ENCODE measurements around the gene HDAC9. TPM values are rescaled to one million over a fixed set of nuclear protein-coding genes. Genes with fewer than 3 reads are reported as not detected.

HDAC9 gene
- total RNA-seq, 1 experiment from 2014 or later, result 7.7 TPM

GRCh38 chr7:18828260-18828993, 332.9 kb downstream of the HDAC9 start:
- no peak for TF ChIP-seq CTCF (conservative IDR thresholded peaks at IDR 0.05)
- no CpG with 5 or more reads among the region's 6 CpGs for WGBS (ENCODE audit: extremely low coverage, insufficient read length, low lambda C conversion rate)
- no peak for DNase-seq

More at GRCh38 chr7:18828260-18828993, 332.9 kb downstream of the HDAC9 start:
- Mint-ChIP-seq H3K27me3 (ENCODE audit: low read depth) (no peaks in the 10 kb centered on the region), H3K36me3 (ENCODE audit: insufficient read depth in 1 of 3, low read depth in 3 of 3) (no peaks in the 10 kb centered on the region), H3K27ac (no peak overlapping the region; a peak in 1 of 7 replicates), H3K4me3 (no peak overlapping the region), H3K9me3 (no peaks in the 10 kb centered on the region), H3K4me1 (peaks cover 0 to 2% of the 10 kb centered on the region in 2 experiments; a peak in 1 of 4 replicates)
- no peak overlapping the region for H3T11ph ChIP-seq (ENCODE audit: low read length)
- no peak overlapping the region for H3K56ac ChIP-seq (ENCODE audit: insufficient read length, low read depth, low read length)
- no peaks in the 10 kb centered on the region for H3K27me3 ChIP-seq (ENCODE audit: insufficient read depth, low read length)
- H3K4me1 ChIP-seq (ENCODE audit: insufficient read depth, low read length), result no peaks in the 10 kb centered on the region
- no peak overlapping the region for H4K8ac ChIP-seq (replicated peaks; ENCODE audit: insufficient read length, low read depth, low read length)
- no peak overlapping the region for H3K27ac ChIP-seq (ENCODE audit: insufficient read length, low read depth, low read length)
- no peak overlapping the region for H3K4me2 ChIP-seq (ENCODE audit: insufficient read depth, insufficient read length, low read length)
- no peak overlapping the region for H2AFZ ChIP-seq (ENCODE audit: low read length)
- H2BK20ac ChIP-seq (ENCODE audit: low read depth, low read length, poor library complexity, severe bottlenecking), result no peak overlapping the region
- no peak overlapping the region for H2BK5ac ChIP-seq (ENCODE audit: insufficient read length, low read length)
- no peaks in the 10 kb centered on the region for H4K20me1 ChIP-seq (ENCODE audit: control insufficient read depth, insufficient read depth, insufficient read length)
- no peak overlapping the region for H3K14ac ChIP-seq (ENCODE audit: insufficient read depth, low read length)
- H4K5ac ChIP-seq (ENCODE audit: insufficient read length, low read depth, low read length), result no peak overlapping the region
- H3K9me3 ChIP-seq (ENCODE audit: control insufficient read depth, low read depth, low read length), result no peaks in the 10 kb centered on the region
- no peaks in the 10 kb centered on the region for H3K23me2 ChIP-seq (ENCODE audit: insufficient read length, low read depth, low read length, poor library complexity, severe bottlenecking)
- no peak overlapping the region for H2AK5ac ChIP-seq (ENCODE audit: insufficient read length, low read length)
- H2BK120ac ChIP-seq (ENCODE audit: low read depth, low read length, poor library complexity, severe bottlenecking), result no peak overlapping the region
- no peak overlapping the region for H3K23ac ChIP-seq (ENCODE audit: insufficient read length, low read depth, low read length)
- no peak overlapping the region for H3K4ac ChIP-seq (ENCODE audit: low read depth, low read length)
- H3K79me1 ChIP-seq (ENCODE audit: insufficient read depth, low read depth, low read length, poor library complexity, severe bottlenecking), result no peaks in the 10 kb centered on the region
- no peak overlapping the region for H3K18ac ChIP-seq (ENCODE audit: insufficient read length, low read depth, low read length)
- H2BK12ac ChIP-seq (ENCODE audit: insufficient read length, low read depth, low read length), result no peak overlapping the region
- no peak overlapping the region for H3K9ac ChIP-seq (ENCODE audit: extremely low read depth, insufficient read length, low read length)
- H2BK15ac ChIP-seq (ENCODE audit: low read depth, low read length), result no peak overlapping the region
- no peaks in the 10 kb centered on the region for H3K79me2 ChIP-seq (ENCODE audit: insufficient read depth, low read length)
- H4K91ac ChIP-seq (ENCODE audit: insufficient read length, low read depth, low read length), result no peak overlapping the region

Measured in H9 (cell line).